ENCODE data around the gene WNT9A.
"Not testable (repeated sequence)": the region's sequence is repeated elsewhere in the genome, so short reads cannot be mapped to it uniquely, and the experiment has no call there.

Gene WNT9A

DNA sequence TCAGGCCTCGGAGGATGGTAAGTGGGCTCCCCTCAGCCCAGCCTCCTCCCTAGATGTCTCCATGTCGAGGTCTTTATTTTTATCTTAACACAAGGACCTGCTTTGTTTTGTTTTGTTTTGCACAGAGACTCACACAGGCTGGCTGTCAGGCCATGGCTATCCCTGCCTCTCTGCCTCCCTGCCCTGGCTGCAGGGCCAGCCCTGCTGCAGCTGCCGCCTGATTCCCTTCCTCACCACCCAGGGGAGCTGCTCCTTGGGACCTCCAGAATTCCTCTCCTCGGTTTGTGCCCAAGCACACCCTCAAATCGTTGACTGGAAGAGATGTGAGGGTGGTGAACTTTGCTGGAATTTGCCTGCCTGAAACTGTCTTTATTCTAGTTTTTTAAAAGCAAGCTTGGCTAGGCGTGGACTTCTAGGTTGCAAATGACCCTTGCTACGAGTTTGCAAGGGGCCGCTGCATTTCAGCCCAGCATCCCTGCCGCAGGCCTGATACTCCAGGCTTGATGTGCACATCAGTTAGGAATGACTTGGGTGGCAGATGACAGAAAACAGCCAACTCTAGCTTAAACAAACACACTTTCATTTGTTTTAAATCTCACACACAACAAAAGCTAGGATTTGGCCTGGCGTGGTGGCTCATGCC lies 37.1 kb downstream of the WNT9A start:
- DNase-seq: no peak

DNA sequence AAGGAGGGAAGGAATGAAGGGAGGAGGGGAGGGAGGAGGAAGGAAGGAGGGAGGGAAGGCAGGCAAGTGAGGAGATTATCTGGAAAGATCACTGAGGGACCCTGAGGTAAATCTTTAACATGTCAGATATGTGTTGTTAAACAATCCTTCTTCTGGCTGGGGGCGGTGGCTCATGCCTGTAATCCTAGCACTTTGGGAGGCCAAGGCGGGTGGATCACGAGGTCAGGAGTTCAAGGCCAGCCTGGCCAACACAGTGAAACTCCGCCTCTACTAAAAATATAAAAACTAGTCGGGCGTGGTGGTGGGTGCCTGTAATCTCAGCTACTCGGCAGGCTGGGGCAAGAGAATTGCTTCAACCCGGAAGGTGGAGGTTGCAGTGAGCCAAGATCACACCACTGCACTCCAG lies 37.8 kb downstream of the WNT9A start:
- DNase-seq: not testable (repeated sequence)

- DNase-seq: no peak
These were observed 38.5 kb downstream of the WNT9A start for GRCh38 chr1:227909188-227909587.

GRCh38 chr1:227908359-227908758 lies 39.4 kb downstream of the WNT9A start:
- no peak for DNase-seq

- no peak for DNase-seq
These were observed 40.2 kb downstream of the WNT9A start for GRCh38 chr1:227907439-227908015.

- no peak for DNase-seq
These were observed 41.1 kb downstream of the WNT9A start for GRCh38 chr1:227906550-227907071.

DNA sequence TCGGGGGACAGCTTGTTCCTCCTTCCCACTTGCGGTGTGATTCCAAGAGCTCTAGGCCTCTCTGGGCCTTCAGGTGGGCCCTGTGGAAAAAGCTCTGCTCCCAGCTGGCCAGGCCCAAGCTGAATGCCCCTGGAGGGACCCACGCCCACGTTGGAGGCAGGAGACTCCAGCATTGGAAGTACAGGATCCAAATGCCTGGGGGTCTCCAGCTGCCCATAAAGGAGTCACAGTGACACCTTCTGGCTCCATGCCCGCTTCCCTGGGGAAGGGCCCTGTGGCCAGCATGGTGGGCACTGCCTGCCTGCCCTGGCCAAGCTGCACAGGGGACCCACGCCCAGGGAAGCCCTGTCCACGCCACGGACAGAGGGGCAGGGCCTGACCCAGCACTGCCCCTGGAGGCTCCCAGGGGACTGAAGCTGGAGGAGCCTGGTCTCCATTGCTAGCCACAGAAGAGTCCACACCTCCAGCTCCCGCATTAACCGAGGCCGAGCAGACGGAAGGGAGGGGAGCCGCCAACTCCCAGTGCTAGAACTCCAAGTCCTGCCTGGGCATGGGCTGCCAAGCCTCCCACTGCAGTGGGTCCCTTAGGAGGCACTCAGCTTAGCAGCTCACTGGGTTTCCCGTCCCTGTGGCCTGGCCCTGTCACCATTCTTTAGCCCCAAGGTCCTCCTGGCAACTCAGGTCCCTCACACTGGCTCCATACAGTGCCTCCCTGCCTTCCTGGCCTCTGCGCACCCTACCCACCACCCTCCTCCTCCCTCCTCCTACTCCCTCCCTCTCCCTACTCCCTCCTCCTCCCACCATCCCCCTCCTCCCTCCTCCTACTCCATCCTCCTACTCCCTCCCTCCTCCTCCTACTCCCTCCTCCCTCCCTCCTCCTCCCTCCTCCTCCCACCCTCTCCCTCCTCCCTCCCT lies 41.9 kb downstream of the WNT9A start:
- DNase-seq: no peak

DNA sequence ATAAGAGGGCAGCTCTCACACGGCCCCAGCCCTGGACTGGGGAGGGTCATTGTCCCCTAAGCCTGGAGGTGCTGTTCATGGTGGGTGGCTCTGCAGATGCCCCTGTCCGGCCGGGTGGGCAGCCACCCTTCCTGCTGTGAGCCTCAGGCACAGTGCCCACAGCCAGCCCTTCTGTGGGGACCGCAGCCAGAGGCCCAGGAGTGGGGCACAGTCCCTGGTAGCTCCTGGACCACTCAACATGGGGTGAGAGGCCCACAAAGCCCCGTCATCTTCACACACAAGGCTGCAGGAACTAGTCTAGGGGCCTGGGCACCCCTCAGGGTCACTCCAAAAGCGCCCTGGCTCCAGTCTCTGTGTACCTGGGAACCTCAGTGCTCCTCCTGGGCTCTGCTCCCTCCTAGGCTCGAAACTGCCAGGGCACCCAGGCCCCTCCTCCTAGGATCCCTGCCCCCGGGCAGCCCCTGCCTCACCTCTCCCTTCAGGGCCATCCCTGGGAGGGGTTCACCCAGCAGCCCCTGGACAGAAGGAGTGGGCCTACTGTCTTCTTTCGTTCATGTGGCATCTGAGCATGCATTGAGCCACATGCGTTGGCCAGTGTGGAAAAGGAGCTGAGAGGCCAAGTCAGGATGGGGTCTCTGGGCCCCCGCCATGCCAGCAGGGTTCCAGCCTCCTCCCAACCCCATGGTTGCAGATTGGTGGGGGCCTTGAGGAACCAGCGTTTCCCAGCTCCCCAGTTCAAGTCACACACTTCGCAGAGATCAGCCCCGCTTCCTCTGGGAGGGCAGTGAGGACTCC lies 43.0 kb downstream of the WNT9A start:
- no peak for DNase-seq

DNA sequence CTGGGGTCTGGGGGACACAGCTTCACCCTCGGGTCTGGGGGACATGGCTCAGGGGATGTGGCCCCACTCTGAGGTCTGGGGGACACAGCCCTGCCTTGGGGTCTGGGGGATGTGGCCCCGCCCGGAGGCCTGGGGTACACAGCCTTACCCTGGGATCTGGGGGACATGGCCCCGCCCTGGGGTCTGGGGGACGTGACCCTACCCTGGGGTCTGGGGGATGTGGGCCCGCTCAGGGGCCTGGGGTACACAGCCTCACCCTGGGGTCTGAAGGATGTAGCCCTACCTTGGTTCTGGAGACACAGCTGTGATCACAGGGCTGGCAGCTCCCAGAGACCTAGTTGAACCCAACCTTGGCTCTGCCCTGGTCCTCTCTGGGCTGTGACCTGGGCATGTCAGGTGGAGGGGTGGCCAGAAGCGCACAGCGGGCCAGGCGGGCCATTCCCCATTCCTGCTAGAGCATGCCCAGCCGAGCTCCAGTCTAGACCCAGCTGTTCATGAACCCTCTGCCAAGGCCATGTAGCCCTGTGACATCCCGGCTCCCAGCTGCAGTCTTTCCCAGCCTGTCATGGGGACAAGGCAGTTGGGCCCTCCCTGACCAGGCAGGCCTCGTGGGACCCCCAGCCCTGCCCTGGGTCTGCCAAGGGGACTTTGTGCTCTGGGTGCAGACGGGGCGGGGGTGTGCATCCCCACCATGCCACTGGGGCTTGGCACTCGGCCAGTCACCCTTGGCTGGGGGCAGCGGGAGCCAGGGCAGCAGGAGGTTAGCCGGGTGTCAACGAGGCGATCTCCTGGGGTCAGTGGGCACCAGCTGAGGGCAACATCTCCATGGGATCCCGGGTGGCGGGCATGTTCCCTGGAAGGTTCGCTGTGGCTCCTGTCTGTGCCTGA lies 43.9 kb downstream of the WNT9A start:
- no peak for DNase-seq

GRCh38 chr1:227903061-227903521 lies 44.6 kb downstream of the WNT9A start:
- no peak for DNase-seq

GRCh38 chr1:227902641-227902990 lies 45.1 kb downstream of the WNT9A start:
- DNase-seq: peak in 1 of 4 experiments; percentile 1

DNA sequence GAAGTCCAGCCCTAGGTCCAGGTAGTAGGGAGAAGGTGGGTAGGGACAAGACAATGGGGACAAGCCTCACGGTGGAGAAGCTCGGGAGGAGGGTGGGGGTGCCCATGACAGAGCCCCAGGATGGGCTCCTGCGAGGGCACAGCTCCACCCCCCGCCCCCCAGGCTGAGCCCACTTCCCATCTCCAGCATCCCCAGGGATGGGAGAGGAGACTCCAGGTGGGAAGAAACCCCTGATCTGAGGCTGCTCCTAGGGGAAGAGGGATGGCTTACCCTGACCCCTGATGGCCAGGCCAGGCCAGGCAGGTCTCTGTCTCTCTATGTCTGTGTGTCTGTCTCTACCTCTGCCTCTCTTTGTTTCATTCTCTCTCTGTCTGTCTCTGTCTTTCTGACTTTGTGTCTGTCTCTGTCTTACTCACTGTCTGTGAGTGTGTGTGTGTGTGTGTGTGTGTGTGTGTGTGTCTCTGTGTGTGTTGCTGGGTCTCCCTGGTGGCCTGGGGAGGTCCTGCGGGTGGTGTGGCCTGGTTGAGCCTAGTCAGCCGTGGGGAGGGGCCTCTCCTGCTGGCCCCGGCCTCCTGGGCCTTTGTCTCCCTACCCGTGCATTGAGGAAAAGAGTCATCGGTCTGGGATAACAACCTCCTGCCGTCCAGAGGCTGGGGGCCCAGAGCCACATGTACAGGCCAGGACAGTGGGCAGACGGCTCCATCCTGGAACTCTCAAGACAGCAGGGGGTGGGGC lies 45.7 kb downstream of the WNT9A start:
- peak in 1 of 4 experiments; percentile 7 for DNase-seq

DNA sequence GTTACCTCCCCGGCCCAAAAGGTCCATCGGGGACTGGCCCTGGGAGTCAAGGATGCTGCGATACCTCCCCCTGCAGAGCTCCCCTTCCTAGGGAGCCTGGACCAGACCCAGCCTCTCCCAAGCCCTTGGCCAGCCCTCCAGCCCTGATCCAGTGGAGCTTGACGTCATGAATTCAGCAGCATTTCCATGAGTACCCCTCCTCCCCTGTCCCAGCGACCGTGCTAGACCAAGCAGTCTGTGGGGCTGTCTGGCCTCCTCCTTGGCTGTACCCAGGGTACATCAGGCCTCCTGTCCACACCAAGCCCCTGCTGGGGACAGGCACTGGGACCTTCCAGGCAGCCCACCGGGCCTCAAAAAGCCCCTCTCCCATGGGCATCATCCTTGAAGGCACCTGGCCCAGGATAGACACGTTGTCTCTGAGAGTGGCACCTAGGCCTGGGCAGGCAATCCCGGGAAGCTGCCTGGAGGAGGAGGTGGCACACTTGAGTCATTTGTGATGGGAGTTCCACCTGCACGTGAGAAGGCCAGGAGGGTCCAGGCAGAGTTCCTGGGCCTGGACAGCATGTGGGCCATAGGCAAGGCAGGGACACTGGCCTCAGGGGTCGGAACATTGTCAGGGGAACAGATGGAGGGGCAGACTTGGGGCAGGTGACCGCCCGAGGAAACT lies 46.4 kb downstream of the WNT9A start:
- no peak for DNase-seq

DNA sequence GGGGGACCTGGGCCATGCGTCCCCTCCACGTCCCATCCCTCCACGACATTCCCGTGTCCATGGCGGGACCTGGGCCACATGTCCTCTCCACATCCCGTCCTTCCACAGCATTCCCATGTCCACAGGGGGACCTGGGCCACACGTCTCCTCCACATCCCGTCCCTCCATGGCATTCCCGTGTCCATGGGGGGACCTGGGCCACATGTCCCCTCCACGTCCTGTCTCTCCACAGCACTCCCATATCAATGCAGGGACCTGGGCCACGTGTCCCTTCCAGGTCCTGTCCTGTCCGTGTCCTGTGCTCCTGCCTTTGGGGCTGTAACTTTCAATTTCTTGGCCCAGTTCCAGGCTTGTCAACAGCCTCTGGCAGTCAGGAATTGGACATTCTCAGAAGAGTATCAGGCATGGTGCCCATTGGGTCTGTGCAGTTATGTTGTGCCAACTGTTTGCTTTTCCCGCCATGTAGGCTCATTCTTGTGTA lies 47.1 kb downstream of the WNT9A start:
- no peak for DNase-seq

DNA sequence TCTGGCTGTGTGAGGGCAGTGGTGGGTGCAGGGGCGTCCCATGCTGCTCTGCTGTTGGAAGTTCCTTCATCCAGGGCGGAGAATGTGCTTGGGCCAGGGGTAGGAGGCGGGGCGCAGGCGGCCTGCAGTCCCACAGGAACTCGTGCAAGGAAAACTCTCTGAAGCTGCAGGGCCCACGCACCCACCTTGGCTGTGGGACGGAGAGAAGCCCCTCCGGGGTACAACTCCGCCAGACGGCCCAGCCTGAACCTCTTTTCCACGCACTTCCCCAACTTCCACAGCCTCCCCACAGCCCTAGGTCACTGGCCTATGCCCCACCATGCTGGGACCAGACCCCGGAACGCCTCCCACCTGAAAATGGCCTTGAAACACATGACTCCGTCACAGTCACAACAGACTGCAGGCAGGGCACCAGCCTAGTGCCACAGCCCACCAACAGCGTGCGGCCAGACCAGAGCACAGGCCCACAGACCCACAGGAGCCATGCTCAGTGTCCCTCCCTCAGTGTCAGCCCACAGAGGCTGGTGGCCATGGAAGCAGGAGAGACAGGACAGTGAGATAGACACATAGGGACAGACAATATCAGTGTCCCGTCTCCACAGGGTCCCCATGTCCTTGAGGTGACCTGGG lies 47.8 kb downstream of the WNT9A start:
- peak in 1 of 4 experiments; percentile 0 for DNase-seq

GRCh38 chr1:227899141-227899819 lies 48.5 kb downstream of the WNT9A start:
- peak in 1 of 4 experiments; percentile 0 for DNase-seq

- DNase-seq: peak in 1 of 4 experiments; percentile 1
These were observed 49.1 kb downstream of the WNT9A start for GRCh38 chr1:227898502-227899140.

Measured in suppressor macrophage (primary cell).